Measurements from ENCODE around the gene PLEKHG2.

DNA sequence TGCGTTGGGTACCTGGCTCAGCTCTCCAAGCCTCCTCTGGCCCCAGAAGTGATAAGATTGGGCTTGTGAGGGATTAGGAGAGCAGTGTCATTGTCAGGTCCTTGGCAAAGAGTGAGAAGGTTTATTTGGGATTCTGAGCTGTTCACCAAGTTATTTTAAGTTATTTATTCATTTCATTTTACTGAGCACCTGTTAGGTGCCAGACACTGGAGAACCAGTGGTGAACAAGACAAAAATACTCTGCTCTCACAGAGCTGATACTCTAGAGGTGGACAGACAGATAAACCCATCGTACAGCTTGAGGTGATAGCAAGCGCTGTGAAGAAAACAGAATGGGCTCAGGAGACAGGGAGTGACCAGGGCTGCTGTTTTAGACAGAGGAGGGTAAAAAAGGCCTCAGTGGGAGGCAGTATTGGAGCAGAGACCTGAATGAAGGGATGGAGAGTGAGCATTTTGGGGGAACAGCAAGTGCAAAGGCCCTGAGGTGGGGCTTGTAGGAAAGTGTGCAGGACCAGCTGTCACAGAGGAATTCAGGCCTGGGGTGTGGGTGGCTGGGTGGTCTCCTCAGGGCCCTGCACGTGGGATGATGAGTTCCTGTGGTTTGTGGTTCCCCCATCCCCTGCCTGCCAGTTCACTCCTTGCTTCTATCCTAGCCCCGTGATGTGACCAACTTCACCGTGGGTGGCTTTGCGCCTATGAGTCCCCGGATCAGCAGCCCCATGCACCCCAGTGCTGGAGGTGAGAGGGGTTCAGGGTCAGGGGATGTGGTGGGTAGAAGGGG is 59.5 kb downstream of the PLEKHG2 start:
- TF ChIP-seq TAF1 (IDR thresholded peaks at IDR 0.05; ENCODE audit: low read depth), result no peak
- no peak for TF ChIP-seq EP300 (IDR thresholded peaks at IDR 0.05; ENCODE audit: borderline replicate concordance)
